ENCODE results near the gene SLC29A1.

SLC29A1 gene

DNA sequence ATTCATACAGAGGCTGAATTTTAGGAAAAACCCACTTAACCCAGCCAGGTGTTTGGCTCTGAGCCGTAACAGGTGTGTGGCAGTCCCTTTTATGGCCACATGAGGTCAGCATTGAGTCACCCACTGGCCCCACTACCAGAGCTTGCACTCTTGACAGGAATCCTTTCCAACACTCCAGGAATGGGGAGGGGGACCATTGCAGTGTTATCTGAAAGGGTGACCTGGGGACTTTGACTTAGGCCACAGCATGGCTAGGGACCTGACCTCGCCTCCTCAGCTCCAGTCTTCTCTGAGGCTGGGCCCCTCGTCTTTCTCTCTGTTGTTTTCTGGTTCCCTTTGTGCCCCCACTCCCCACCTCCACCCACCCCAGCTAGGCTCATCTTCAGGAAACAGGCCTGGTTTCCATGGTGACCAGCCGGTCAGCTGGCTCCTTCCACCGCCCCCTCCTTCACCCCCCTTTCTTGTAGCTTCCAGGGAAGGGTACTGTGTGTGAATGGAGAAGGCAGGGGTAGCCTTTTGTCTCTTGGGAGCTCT, 44.8 kb downstream of the SLC29A1 start:
- DNase-seq (ENCODE audit: low spot score) = peak; percentile 69

- DNase-seq (ENCODE audit: low spot score) = no peak
Observed at GRCh38 chr6:44269178-44269920, 46.0 kb downstream of the SLC29A1 start.

DNA sequence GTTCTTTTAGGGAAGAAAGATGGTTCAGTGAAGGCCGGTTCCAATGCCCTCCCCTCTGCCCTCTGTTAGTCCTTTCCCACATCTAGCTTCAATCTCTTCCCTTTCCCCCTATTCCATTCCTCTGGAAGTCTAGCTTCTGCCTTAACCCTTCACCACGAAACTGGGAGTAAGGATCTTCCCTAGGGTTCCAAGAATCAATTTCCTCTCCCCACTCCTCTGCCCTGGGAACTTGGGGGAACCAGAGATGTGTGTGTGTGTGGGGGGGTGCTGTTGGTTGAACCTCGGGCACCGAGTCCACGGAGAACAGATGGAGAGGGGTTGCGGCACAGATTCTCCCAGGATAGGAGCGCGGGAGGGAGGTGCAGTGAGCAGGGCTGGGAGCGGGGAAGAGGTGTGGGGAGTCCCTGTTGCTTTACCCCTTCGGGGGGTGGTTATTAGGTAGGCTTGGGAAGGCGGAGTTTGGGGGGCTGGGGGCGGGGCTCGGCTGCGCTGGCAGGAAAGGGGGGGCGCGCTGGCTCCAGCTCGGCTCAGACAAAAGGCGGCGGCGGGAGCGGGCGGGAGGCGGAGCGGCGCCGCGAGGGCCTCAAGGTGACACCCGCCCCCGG, 46.6 kb downstream of the SLC29A1 start, which contains the start of gene TMEM151B:
Gene TMEM151B (plus strand): TSS at position 530 of the 605 bp plus-strand sequence. CDS start 293 bp downstream, outside the sequence.
- DNase-seq (ENCODE audit: low spot score) = no peak

GRCh38 chr6:44270526-44271405, 47.4 kb downstream of the SLC29A1 start:
- no peak for DNase-seq (ENCODE audit: low spot score)

- DNase-seq (ENCODE audit: low spot score) = no peak
Observed at GRCh38 chr6:44271406-44271723, 48.0 kb downstream of the SLC29A1 start.

DNA sequence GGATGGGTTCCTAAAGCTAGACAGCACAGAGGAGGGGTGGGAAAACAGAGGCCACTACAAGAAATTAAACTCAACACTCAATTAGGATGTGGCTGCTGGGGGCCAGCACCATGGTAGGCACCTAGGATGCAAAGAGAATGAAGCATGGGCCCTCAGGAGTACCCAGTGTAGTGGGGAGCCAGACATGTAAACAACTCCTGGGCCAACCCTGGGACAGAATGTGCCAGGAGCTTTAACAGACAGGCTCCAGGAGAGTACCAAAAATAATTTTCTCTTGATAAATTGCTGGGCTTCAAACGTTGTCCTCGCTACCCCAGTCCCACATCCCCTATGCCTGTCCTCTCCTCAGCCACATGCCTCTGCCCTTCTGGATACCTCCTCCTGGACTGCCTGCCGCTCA, 48.5 kb downstream of the SLC29A1 start:
- DNase-seq (ENCODE audit: low spot score) = no peak

DNA sequence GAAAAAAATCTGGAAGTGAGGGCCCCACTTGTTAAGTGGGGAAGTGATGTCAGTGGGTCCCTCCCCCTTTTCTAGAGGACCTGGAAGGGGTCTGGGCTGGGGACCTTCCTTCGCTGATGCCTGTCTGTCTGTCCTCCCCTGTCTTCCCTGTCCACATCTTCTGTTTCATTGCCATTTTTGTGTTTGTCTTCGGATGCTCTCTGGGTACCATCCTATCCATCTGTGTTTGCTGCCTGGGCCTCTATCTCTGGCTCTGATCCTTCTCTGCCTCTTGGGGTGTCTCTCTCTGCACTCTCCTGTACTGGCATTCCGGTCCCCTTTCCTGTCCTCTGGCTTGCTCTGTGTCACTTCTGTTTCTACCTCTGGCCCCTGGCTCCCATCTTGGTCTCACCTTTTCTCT, 49.1 kb downstream of the SLC29A1 start:
- no peak for DNase-seq (ENCODE audit: low spot score)

DNA sequence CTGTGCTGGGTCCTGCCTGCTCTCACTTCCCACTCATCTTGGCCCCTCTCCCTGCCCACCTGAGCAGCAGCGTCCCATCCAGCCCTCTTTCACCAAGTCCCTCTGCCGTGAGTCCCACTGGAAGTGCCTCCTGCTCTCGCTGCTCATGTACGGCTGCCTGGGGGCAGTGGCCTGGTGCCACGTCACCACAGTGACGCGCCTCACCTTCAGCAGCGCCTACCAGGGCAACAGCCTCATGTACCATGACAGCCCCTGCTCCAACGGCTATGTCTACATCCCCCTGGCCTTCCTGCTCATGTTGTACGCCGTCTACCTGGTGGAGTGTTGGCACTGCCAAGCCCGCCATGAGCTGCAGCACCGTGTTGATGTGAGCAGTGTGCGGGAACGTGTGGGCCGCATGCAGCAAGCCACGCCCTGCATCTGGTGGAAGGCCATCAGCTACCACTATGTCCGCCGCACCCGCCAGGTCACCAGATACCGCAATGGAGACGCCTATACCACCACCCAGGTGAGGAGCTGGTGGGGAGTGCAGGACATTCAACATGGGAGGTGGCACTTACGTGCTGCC, 49.7 kb downstream of the SLC29A1 start:
- DNase-seq (ENCODE audit: low spot score) = no peak

- DNase-seq (ENCODE audit: low spot score) = no peak
Observed at GRCh38 chr6:44273617-44274016, 50.2 kb downstream of the SLC29A1 start.

GRCh38 chr6:44275271-44275748, 51.9 kb downstream of the SLC29A1 start:
- DNase-seq (ENCODE audit: low spot score) = no peak

DNA sequence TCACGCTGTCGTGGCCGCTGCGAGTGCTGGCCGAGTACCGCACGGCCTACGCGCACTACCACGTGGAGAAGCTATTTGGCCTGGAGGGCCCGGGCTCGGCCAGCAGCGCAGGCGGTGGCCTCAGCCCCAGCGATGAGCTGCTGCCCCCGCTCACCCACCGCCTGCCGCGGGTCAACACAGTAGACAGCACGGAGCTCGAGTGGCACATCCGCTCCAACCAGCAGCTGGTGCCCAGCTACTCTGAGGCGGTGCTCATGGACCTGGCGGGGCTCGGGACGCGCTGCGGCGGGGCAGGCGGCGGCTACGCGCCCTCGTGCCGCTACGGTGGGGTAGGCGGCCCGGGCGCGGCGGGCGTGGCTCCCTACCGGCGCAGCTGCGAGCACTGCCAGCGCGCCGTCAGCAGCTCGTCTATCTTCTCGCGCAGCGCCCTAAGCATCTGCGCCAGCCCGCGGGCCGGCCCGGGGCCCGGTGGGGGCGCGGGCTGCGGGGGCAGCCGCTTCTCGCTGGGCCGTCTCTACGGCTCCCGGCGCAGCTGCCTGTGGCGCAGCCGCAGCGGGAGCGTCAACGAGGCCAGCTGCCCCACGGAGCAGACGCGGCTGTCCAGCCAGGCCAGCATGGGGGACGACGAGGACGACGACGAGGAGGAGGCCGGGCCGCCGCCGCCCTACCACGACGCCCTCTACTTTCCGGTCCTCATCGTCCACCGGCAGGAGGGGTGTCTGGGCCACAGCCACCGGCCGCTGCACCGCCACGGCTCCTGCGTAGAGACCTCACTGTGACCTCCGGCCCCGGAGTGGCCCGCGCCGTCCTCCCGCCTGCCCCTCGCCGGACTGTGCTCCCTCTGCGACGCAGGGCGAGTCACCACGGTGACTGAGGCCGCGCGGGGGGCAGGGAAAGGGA, 52.6 kb downstream of the SLC29A1 start:
- no peak for DNase-seq (ENCODE audit: low spot score)

- DNase-seq (ENCODE audit: low spot score) = no peak
Observed at GRCh38 chr6:44276667-44277640, 53.6 kb downstream of the SLC29A1 start.

- DNase-seq (ENCODE audit: low spot score) = no peak
Observed at GRCh38 chr6:44277763-44278162, 54.4 kb downstream of the SLC29A1 start.

DNA sequence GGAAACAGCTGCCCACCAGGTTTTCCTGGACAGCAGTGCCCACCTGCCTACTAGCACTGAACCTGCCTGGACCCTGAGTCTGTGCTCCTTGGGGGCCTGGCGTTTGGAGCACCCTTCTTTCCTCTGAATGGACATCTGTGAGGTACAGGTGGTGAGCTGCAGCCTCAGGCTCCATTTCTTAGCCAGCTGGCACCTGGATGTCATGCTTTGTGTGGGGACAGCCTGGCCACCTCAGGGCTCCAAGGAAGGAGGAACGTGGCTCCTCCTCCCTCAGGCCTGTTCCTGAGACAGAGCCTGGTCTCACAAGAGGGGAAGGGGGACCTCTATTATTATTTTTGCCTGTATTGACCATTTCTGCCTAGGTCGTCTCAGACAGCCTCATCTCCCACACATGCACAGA, 54.9 kb downstream of the SLC29A1 start:
- no peak for DNase-seq (ENCODE audit: low spot score)

DNA sequence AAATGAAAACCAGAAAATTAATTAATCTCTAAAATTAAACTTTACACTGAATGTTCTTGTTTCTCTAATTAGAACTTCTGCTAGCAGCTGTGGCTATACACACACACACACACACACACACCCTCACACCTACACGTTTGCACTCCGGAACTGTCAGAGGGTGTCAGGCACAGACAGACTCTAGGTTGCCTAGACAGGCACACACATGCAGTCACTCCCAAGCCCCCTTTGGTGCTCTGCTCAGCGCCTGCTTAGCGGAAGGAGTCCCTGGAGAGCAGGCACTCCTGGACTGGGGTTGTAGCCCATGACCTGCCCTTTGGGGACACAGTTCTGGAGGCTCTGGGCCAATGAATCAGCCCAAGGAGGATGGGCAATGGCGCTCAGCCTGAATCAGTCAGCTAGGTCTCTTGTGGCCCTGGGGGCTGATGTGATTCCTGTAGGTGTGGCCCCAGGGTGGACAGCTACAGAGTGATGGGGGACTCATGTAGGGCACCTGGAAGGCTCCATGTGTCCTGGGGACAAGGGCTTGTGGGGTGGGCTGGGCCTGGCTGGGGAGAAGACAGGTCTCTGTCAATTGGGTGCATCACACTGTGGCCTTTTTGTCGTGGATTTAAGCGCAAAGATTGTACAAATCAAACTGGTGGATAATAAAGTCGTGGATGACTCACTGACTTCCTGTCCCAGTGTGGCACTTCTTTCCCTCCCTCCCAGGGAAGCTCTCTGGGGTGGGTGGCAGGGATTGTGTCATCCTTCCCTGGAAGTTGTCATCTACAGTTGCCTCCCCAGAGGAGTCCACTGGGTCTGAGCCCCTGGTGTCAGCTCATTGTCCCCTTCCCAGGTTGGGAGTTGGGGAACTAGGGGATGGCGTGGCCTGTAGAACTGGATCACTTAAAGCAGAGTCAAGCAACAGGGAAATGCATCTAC, 55.6 kb downstream of the SLC29A1 start:
- no peak for DNase-seq (ENCODE audit: low spot score)

All from CD4-positive, alpha-beta T cell treated with Interleukin-15 for 4 hours (primary cell).